Keratinocyte (primary cell): ENCODE data around the gene GPATCH2. TPM values are rescaled to one million over a fixed set of nuclear protein-coding genes. Genes with fewer than 3 reads are reported as not detected.

Experiments used
- DNase-seq: peaks from one replicate; pipeline ENCODE4 v3.0.0-alpha.2; 2011; ENCODE audit warnings: low read depth, missing footprints, low spot score
- FAIRE-seq: peaks from 2 replicates; lab custom pipeline; 2011; peaks lifted over from hg19 to GRCh38; lab: Jason Lieb, UNC
- H2AFZ ChIP-seq: 2 replicates; pipeline ENCODE4 v1.6.0; 2012; ENCODE audit warnings: low read length, control low read depth, inconsistent platforms; ENCODE audit not compliant: control insufficient read depth
- H3K27ac ChIP-seq: 2 replicates; pipeline ENCODE4 v1.5.1; 2011; ENCODE audit warnings: low read length; ENCODE audit not compliant: control insufficient read depth, insufficient read depth
- H3K27me3 ChIP-seq: 3 replicates; pipeline ENCODE4 v1.6.0; 2011; ENCODE audit warnings: low read length; ENCODE audit not compliant: control insufficient read depth, insufficient read depth; ENCODE audit errors: extremely low read depth
- H3K36me3 ChIP-seq, 2 experiments: 2 replicates in 1 of 2; 3 replicates in 1 of 2; pipeline ENCODE4 v1.5.1; 2011; ENCODE audit warnings: low read length in 2 of 2, mild to moderate bottlenecking in 1 of 2; ENCODE audit not compliant: control insufficient read depth in 2 of 2, insufficient read depth in 2 of 2; ENCODE audit errors: extremely low read depth in 1 of 2
- H3K4me1 ChIP-seq: 3 replicates; pipeline ENCODE4 v1.5.1; 2011; ENCODE audit warnings: low read length; ENCODE audit not compliant: control insufficient read depth, insufficient read depth; ENCODE audit errors: extremely low read depth
- H3K4me2 ChIP-seq: 3 replicates; pipeline ENCODE4 v1.6.0; 2011; ENCODE audit warnings: low read depth, low read length; ENCODE audit not compliant: control insufficient read depth, insufficient read depth; ENCODE audit errors: extremely low read depth
- H3K4me3 ChIP-seq, 3 experiments: fragments of 200-600 bp in 1 of 3; sonication (generic) in 1 of 3; 2 replicates in 2 of 3; 3 replicates in 1 of 3; pipeline ENCODE4 v1.5.1; 2011 to 2016; ENCODE audit warnings: low read length in 3 of 3, mild to moderate bottlenecking in 3 of 3, control low read depth in 2 of 3, inconsistent platforms in 1 of 3, low read depth in 1 of 3, mixed read lengths in 1 of 3, mixed run types in 1 of 3, moderate library complexity in 1 of 3; ENCODE audit not compliant: control insufficient read depth in 2 of 3, insufficient read depth in 2 of 3; ENCODE audit errors: extremely low read depth in 1 of 3
- H3K79me2 ChIP-seq: 2 replicates; pipeline ENCODE4 v1.6.0; 2012; ENCODE audit warnings: low read length; ENCODE audit not compliant: control insufficient read depth, insufficient read depth
- H3K9ac ChIP-seq: 3 replicates; pipeline ENCODE4 v1.6.0; 2011; ENCODE audit warnings: low read length; ENCODE audit not compliant: control insufficient read depth, insufficient read depth; ENCODE audit errors: extremely low read depth
- H3K9me1 ChIP-seq: 3 replicates; pipeline ENCODE4 v1.6.0; 2011; ENCODE audit warnings: low read length; ENCODE audit not compliant: control insufficient read depth, insufficient read depth; ENCODE audit errors: extremely low read depth
- H3K9me3 ChIP-seq: 2 replicates; pipeline ENCODE4 v1.5.1; 2012; ENCODE audit warnings: low read depth, low read length; ENCODE audit not compliant: control insufficient read depth
- H4K20me1 ChIP-seq: 3 replicates; pipeline ENCODE4 v1.6.0; 2011; ENCODE audit warnings: low read length; ENCODE audit not compliant: control insufficient read depth, insufficient read depth; ENCODE audit errors: extremely low read depth
- EZH2 ChIP-seq: IDR thresholded peaks from one replicate; pipeline ENCODE4 v1.6.1; 2012; ENCODE audit warnings: inconsistent platforms, mild to moderate bottlenecking, low read length, moderate library complexity
- dilution Hi-C: fragments of 300-500 bp; cut with MboI; formaldehyde crosslinking; loops from one replicate; pipeline ENCODE4 v1.7.0; 2020; ENCODE audit warnings: low sequenced_read_pairs; ENCODE audit not compliant: extremely low pct_ligation_motif_present
- polyA plus RNA-seq, 5 experiments: library from polyadenylated mRNA; depleted of rRNA in 3 of 5; stranded (reverse) in 3 of 5; stranded (forward) in 1 of 5; unstranded in 1 of 5; fragments of >200 nt; gene quantifications; 1 replicate in 1 of 5; 2 replicates in 3 of 5; 3 replicates in 1 of 5; pipeline versions ENCODE4 v1.2.1 to v1.2.3, GENCODE V29; 2011 to 2012; ENCODE audit warnings: missing spikeins in 2 of 5, low read depth in 1 of 5, low replicate concordance in 1 of 5
- TF ChIP-seq, protein P1 (sequence below), 3 experiments: IDR thresholded peaks in 1 of 3; conservative IDR thresholded peaks in 1 of 3; optimal IDR thresholded peaks in 1 of 3; 2 replicates in 2 of 3; 3 replicates in 1 of 3; pipeline versions ENCODE3 to v1.5.1; 2011; ENCODE audit warnings: low read length in 3 of 3, mild to moderate bottlenecking in 3 of 3, moderate library complexity in 2 of 3, control low read depth in 1 of 3, inconsistent platforms in 1 of 3; ENCODE audit not compliant: insufficient read depth in 2 of 3; ENCODE audit errors: extremely low read depth in 1 of 3

GPATCH2 gene
- polyA plus RNA-seq, 1 donor (not counting 4 experiments of a cell fraction or from before 2014, with no cell fraction given) = 15.7 TPM

DNA sequence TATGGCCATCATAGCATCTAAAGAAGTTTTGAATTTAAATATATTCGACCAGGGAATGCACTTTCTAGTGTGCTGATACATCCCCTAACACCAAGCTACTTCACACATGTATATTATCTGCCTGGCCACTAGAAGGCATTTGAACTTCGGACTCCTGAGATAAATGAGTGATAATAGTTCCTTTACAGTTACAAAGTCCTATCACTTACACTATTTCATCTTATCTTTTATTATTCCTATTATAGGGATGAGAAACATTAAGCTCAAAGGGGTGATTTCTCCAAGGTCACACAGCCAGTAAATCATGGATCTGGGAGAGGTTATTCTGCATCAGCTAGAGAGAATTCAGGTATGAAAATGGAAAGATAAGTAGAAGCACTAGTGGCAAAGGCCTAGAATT lies 40.3 kb downstream of the GPATCH2 start:
- dilution Hi-C loops = no loop called here
- Histone ChIP-seq H3K36me3 (no peaks in the 10 kb centered on the region), H3K27ac (no peak overlapping the region), H2AFZ (no peak overlapping the region), H3K9ac (no peak overlapping the region), H3K27me3 (no peaks in the 10 kb centered on the region), H3K4me3 (no peak overlapping the region), H3K4me1 (no peaks in the 10 kb centered on the region), H3K9me1 (no peaks in the 10 kb centered on the region), H3K9me3 (no peaks in the 10 kb centered on the region), H3K79me2 (no peaks in the 10 kb centered on the region), H3K4me2 (no peak overlapping the region), H4K20me1 (no peaks in the 10 kb centered on the region)
- TF ChIP-seq, protein P1, sequence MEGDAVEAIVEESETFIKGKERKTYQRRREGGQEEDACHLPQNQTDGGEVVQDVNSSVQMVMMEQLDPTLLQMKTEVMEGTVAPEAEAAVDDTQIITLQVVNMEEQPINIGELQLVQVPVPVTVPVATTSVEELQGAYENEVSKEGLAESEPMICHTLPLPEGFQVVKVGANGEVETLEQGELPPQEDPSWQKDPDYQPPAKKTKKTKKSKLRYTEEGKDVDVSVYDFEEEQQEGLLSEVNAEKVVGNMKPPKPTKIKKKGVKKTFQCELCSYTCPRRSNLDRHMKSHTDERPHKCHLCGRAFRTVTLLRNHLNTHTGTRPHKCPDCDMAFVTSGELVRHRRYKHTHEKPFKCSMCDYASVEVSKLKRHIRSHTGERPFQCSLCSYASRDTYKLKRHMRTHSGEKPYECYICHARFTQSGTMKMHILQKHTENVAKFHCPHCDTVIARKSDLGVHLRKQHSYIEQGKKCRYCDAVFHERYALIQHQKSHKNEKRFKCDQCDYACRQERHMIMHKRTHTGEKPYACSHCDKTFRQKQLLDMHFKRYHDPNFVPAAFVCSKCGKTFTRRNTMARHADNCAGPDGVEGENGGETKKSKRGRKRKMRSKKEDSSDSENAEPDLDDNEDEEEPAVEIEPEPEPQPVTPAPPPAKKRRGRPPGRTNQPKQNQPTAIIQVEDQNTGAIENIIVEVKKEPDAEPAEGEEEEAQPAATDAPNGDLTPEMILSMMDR (optimal IDR thresholded peaks at IDR 0.05 in 1 of 3, IDR thresholded peaks at IDR 0.05 in 1 of 3, conservative IDR thresholded peaks at IDR 0.05 in 1 of 3; ENCODE audit: extremely low read depth in 1 of 3, insufficient read depth in 2 of 3, low read length in 3 of 3) = no peak
- TF ChIP-seq EZH2 = no peak
- DNase-seq (no peak), FAIRE-seq (no peak)

DNA sequence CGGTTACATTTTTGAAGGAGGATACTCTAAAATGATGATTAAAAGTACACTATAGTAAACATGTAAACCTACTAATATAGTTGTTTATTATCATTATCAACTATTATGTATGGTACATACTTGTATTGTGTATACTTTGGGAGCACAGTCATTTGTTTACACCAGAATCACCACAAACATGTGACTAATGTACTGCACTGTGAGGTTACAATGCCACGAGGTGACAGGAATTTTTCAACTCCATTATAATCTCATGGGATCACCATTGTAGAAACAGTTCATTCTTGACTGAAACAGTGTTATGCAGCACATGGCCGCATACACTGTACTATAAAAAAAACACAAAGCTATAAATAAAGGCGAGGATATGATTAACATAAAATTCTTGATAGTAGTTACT lies 44.3 kb downstream of the GPATCH2 start:
- FAIRE-seq = peak; percentile 43
- H3K9ac ChIP-seq = no peak overlapping the region
- TF ChIP-seq EZH2 = no peak
- TF ChIP-seq, protein P1 (optimal IDR thresholded peaks at IDR 0.05 in 1 of 3, IDR thresholded peaks at IDR 0.05 in 1 of 3, conservative IDR thresholded peaks at IDR 0.05 in 1 of 3; ENCODE audit: extremely low read depth in 1 of 3, insufficient read depth in 2 of 3, low read length in 3 of 3) = no peak

More for the DNA sequence above, 44.3 kb downstream of the GPATCH2 start:
- Histone ChIP-seq H3K27me3 (no peaks in the 10 kb centered on the region), H3K79me2 (no peaks in the 10 kb centered on the region), H3K9me3 (no peaks in the 10 kb centered on the region), H3K27ac (no peak overlapping the region), H3K4me3 (no peak overlapping the region), H2AFZ (no peak overlapping the region), H3K4me1 (no peaks in the 10 kb centered on the region), H4K20me1 (no peaks in the 10 kb centered on the region), H3K4me2 (no peak overlapping the region), H3K36me3 (no peaks in the 10 kb centered on the region), H3K9me1 (no peaks in the 10 kb centered on the region)
- dilution Hi-C loops = no loop called here
- no peak for DNase-seq
